Inflammatory macrophage treated with lipopolysaccharide for 1 hour (primary cell): ENCODE measurements around the gene PIKFYVE.
"Not testable (repeated sequence)": the region's sequence is repeated elsewhere in the genome, so short reads cannot be mapped to it uniquely, and the experiment has no call there.

Experiments
- DNase-seq, 2 donors: peaks; one replicate each; pipeline ENCODE4 v3.0.0-alpha.2; 2020 to 2022

PIKFYVE gene

DNA sequence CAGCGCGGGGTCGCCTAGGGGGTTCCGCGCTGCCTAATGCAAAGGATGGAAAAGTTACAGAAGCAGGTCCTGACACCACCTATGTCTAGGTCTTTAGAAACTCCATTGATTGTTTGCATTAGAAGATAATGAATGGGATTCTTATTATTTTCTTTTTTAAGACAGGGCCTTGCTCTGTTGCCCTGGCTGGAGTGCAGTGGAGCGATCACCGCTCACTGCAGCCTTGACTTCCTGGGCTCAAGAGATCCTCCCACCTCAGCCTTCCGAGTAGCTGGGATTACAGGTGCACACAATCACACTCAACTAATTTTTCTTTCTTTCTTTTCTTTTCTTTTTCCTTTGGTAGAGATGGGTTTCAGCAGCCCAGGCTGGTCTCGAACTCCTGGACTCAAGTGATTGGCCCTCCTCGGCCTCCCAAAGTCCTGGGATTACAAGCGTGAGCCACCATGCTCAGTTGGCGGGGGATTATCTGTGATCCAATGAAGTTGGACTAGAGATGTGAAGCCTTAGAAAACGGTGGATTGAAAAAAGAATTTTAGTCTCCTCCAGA, 10.4 kb upstream of the PIKFYVE start:
- no peak for DNase-seq

DNA sequence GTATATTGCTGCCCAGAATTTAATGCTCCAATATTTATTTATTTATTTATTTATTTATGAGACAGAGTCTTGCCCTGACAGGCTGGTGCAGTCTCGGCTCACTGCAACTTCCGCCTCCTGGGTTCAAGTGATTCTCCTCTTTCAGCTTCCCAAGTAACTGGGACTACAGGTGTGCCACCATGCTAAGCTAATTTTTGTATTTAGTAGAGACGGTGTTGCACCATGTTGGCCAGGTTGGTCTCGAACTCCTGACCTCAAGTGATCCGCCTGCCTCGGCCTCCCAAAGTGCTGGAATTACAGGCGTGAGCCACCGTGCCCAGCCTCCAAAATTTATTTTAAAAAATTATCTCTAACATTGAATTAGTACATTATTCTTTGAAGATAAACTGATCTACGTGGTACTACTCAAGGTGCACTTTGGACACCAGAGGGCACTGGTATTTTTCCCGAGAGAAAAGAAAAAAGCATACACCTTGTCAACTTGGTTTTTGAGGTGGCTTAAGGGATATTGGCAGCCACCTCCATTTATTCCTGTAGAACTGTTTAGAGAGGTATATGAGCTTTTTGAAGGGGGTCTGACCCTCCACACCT, 9.8 kb upstream of the PIKFYVE start:
- DNase-seq, result no peak

DNA sequence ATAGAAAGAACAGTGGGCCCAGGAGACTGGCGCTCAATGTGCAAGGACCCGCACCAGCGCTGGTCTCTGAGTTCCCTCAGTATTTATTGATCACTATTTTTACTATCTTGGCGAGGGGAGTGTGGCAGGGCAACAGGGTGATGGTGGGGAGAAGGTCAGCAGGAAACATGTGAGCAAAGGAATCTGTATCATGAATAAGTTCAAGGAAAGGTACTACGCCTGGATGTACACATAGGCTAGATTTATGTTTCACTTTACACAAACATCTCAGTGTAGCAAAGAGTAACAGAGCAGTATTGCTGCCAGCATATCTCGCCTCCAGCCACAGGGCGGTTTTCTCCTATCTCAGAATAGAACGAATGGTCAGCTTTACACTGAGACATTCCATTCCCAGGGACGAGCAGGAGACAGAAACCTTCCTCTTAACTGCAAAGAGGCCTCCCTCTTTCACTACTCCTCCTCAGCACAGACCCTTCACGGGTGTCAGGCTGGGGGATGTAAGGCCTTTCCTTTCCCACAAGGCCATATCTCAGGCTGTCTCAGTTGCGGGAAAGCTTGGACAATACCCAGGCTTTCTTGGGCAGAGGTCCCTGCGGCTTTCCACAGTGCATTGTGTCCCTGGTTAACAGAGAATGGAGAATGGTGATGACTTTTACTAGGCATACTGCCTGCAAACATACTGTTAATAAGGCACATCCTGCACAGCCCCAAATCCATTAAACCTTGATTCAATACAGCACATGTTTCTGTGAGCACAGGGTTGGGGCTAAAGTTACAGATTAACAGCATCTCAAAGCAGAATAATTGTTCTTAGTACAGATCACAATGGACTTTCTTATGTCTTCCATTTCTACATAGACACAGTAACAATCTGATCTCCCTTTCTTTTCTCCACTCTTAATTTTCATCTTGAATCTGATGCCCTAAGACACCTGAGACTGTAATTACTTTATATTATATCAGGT, 8.9 kb upstream of the PIKFYVE start:
- DNase-seq, result not testable (repeated sequence)

DNA sequence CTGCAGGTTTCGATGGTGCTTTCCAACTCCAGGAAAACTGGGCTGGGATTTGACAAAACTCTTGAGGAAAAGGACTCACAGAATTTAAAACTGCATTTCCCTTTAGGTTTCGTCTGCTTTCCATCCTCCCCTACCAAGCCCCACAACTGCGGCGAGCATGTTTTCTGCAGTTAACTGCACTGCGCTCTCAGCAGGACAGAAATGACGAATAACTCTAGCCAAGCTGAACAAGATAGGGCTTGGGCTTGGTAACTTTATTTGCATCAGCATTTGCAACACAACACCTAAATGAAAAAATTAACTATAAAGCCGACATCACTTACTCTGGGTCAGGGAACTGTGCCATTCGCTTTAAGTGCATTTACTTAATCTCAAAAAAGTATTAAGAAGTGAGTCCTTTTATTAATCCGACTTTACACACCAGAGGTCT, 669 bp upstream of the PIKFYVE start:
- peak in 1 of 2 donors; percentile 23 for DNase-seq

DNA sequence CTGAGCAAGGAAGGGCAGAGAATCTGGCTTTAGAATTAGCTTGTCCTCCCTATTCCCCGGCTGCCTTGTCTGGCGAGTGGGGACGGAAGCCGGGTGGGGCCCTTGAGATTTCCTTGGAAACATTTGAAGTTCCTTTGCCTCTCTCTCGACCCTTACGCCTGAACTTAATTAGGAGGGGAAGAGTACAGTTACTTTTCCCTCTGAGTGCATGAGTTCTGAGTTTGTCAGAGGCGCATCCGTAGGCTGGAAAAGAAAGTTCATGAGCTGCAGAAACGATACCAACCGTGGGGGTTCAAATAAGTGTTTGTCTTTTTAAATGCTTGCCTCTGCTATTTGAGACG, 468 bp downstream of the PIKFYVE start:
- no peak for DNase-seq

DNA sequence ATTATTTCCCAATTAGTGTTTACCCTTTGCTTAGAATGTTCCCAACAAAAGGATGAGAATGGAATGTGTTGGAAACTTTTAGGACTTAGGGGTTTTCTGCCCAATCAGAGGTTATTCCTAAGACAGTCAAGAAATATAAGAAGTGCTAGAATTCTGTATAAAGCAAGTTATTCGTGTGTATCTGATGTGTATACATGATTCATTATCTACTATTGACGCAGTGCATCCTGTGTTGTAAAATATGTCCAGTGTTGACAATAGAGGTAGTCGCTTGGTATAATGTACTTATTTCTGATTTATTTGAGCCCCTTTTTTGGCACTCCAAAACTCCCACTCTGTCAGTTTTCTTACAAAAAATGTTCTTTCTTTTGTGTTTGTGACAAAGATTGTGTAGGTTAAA, 881 bp downstream of the PIKFYVE start:
- DNase-seq, result no peak

DNA sequence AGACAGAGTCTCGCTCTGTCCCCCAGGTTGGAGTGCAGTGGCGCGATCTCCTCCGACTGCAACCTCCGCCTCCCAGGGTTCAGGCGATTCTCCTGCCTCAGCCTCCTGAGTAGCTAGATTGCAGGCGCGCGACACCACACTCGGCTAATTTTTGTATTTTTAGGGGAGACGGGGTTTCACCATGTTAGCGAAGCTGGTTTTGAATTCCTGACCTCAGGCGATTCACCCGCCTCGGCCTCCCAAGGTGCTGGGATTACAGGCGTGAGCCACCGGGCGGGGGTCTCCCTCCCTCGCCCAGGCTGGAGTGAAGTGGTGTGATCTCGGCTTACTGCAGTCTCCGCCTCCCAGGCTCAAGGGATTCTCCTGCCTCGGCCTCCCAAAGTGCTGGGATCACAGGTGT, 1.5 kb downstream of the PIKFYVE start:
- DNase-seq, result not testable (repeated sequence)

DNA sequence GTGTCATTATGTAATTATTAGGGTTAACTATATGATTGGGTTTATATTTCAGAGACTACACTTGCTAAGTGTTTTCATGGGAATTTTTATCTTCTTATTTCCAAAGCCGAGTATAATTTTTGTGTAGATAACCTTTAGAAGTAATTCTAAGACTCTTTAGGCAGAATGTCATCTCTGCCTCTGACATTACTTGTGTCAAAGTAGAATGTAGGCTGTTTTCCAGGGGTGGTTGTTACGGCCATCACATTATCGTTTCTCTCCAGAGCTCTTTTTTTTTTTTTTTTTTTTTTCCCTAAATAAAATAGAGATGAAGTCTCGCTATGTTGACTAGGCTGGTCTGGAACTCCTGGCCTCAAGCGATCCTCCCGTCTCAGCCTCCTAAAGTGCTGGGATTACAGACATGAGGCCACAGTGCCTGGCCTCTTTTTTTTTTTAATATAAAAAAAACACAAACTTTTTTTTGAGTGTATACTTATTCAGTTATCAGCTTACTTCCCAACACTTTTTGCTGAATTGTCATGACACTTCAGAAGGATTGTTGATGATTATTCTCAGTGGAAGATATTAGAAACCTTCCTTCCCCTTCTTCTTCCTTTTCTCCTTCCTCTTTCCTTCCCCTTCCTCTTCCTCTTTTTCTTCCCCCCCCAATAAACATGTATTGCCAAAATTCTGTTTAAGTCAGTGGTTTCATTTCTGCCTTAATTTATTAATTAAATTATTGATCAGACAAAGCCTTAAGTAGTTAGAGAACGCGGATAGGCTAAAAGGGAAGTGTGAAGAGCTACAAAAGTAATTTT, 2.3 kb downstream of the PIKFYVE start:
- peak in 1 of 2 donors; percentile 19 for DNase-seq

DNA sequence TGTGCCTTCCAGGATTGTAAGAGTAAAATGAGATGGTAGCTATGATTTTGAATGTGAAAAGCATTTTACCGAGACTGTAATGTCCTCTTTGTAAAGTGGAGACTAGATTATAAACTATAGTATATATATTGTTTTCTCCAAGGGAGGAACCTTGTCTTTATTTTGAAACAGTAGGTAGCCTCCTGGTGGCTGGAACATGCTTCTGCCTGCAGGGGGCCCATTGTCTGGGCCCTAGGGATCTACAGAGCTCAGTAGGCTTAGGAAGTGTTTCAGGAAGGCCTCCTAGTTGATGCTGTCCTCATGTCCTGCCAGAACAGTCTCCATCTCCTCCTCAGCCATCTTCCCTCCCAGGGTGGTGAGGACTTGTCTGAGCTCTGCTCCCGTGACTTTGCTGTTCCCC, 3.0 kb downstream of the PIKFYVE start:
- no peak for DNase-seq

DNA sequence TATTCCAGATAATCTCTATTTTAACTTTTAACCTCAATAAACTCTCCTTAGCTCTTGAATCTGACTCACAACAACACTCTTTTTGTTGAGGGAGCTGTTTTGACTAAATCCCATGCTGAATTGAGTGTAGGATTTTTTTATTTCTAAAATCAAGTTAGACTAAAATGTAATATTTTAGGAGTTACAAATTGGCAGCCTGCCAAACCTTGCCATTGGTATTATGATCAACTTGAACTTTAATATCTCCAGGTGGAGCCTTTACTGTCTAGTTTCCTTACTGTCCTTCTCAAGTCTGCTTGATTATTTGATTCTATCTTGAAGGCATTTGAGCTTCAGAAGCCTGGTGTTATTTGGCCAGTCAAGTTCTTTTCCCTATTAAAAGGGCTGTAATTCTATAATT, 8.7 kb downstream of the PIKFYVE start:
- no peak for DNase-seq

DNA sequence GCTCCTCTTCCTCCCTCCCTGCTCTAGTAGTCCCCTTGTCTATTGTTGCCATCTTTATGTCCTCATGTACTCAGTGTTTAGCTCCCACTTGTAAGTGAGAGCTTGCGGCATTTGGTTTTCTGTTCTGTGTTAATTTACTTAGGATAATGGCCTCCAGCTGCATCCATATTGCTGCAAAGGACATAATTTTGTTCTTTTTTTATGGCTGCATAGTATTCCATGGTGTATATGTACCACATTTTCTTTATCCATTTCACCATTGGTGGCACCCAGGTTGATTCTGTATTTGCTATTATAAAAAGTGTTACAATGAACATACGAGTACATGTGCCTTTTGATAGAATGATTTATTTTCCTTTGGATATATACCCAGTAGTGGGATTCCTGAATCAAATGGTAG, 12.5 kb downstream of the PIKFYVE start:
- DNase-seq, result no peak

DNA sequence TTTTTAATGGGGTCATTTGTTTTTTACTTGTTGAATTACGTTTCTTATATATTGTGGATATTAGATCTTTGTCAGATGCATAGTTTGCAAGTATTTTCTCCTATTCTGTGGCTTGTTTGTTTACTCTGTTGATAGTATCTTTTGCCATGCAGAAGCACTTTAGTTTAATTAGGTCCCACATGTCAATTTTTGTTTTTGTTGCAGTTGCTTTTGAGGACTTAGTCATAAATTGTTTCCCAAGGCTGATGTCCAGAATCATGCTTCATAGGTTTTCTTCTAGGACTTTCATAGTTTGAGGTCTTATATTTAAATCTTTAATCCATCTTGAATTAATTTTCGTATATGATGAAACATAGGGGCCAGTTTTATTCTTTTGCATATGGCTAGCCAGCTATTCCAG, 13.2 kb downstream of the PIKFYVE start:
- DNase-seq, result no peak

DNA sequence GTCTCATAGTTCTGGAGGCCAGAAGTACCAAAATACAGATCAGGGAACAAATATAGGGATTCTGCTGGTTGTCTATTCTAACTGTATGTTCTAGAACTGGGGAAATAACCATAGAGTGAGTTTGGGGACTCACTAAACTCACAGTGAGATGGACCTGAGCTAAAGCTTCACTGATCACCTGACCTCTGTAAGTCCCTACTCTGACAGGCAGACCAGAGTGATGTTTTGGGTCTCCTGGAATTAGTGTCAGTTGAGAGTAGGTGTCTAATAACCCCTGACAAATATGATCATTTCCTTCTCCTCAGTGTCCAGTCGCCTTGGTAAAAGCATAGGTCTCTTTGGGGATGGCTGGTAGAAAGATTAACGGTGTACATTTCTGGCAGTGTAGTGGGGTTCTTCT, 14.2 kb downstream of the PIKFYVE start:
- DNase-seq, result no peak

DNA sequence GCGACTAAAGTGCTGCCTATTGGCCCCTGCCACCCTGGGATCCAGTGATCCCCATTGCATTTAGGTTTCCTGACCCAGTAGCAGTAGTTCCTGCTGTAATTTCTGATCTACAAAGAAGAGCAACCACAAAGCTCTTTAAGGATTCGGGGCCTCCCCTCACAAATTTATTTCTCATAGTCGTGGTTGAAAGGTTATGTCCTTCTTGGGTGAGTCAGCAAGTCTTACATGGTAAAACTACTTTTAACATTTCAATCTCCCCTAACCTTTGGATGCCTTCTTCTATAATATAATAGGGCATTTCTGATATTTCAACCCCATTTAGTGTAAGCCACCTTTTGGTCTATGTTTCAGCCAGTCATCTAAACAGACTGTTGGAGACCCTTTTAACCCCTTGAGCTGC, 14.9 kb downstream of the PIKFYVE start:
- no peak for DNase-seq

DNA sequence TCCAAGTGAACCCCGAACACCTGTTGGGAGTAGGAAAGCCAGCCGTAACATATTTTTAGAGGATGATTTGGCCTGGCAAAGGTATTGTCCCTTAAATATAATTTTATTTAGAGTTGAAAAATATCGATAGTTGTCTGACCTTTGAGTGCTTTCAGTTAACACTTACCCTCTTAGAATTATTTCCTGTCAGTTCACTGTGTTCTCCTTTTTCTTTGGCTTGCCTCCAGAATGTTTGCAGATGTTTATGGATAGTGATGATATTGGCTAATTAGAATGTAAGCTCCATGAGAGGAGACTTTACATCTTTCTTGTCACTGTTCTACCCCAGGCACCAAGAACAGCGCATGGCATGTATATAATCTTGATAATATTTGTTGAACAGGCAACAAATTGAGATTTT, 19.8 kb downstream of the PIKFYVE start:
- DNase-seq, result peak in 1 of 2 donors; percentile 18

DNA sequence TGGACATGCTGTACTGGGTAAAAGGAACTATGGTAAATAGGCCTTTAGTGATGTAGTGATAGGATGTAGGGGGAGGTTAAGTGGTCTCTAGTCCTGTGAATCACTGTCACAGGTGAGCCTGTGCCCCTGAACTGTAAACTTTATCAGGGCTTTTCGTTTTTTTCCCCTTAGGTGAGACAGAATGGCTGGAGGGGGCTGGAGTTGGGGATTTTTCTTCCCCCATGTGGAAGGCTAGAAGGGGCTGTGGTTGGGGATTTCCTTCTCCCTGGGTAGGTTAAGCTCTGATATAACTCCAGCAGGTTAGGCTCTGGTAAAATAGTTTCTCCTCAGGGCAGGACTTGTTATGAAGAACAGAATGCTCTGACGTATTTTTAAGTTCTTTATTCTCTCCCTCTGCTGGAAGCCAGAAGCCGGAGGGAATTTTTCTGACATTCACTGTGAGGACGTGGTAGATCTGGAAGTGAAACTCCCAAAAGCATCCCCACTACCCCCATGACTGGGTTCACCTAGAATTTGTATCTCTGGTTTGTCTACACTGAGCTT, 28.5 kb downstream of the PIKFYVE start:
- peak; percentile 21 to 22 for DNase-seq

DNA sequence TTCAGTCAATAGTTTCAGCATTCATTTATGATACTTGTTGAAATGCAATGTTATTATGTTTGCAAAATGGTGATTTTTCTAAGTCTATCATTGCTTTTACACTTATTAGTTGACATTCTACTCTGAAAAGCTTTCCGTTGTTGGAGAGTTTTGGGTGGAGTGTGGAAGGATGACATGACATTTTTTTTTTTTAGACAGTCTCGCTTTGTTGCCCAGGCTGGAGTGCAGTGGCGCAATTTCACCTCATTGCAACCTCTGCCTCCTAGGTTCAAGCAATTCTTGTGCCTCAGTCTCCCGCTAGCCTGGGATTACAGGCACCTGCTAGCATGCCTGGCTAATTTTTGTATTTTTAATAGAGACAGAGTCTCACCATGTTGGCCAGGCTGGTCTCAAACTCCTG, 29.8 kb downstream of the PIKFYVE start:
- no peak for DNase-seq

DNA sequence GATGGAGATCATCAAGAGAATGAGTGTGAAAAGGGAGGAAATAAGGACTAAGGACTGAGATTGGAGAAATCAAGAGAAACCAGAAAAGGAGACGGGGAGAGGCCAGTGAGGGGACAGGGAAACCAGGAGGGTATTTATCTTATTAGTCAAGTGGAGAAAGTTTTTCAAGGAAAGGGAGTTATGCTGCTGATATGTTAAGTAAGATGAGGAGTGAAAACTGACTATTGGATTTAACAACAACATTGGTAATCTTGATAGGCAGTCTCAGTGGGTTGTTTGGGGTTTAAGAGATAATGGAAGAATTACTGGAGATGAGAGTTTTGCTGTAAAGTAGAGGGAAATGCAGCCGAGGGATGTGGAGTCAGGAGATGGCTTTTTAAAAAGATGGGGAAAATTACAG, 30.6 kb downstream of the PIKFYVE start:
- no peak for DNase-seq

DNA sequence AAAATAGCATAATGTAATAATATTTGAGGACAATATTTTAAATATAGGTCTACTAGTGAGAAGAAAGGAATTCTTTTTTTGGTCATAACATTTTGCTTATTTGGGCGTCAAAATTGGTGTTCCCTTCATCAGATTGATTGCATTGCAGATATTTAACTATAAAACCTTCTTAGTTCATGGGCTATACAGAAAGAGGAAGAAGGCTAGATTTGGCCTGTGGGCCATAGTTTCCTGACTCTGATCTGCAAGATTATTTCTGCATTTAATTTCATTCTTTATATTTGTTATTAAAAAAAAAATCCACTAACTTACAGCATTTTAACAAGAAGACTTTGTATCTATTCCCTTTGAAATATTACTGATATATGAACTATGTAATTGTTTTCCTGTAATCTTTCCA, 31.9 kb downstream of the PIKFYVE start:
- DNase-seq, result peak; percentile 7 to 16

DNA sequence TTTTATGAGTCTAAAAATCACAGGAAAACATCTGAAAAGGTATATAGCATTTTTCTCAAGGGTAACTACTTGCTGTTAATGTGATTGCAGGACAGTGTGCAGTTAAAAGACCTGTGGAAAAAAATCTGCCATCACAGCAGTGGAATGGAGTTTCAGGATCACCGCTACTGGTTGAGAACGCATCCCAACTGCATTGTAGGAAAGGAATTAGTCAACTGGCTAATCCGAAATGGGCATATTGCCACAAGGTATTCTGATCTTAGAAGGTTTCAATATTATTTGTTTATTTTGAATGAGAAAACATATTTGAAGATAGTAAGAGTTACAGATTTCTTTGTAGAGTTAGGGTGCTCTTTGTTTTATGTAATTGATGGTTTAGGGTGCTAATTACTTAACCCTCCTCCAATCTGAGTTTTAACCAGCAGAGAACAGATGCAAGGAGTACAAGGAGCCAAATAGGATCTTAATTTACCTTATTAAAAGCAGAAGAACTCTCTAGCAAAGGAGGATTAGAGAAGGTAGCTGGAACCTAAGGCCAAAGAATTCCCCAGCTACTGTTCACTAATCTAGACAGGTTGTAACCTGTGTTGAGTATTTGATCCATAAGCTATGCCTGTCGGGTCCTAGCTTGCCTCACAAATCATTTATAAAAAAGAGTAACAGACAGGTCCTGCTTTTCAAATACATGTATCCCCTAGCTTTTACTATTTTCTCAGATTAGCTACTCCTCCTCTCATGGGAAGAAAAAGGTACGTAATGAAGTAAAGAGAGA, 35.0 kb downstream of the PIKFYVE start:
- DNase-seq, result no peak

DNA sequence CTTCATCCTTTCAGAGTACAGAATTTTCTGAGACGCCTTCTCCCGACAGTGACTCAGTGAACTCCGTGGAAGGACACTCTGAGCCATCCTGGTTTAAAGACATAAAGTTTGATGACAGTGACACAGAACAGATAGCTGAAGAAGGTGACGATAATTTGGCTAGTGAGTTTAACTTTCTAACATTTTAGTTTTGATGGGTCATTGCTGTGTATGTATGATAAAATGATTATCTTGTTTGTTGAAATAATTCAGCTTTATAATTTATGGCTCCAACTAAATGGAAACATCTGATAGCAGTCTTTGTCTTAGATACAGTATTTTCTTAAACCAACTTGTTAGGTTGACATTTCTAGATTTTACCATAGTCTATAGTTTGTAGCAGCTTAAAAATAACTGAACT, 38.1 kb downstream of the PIKFYVE start:
- no peak for DNase-seq

DNA sequence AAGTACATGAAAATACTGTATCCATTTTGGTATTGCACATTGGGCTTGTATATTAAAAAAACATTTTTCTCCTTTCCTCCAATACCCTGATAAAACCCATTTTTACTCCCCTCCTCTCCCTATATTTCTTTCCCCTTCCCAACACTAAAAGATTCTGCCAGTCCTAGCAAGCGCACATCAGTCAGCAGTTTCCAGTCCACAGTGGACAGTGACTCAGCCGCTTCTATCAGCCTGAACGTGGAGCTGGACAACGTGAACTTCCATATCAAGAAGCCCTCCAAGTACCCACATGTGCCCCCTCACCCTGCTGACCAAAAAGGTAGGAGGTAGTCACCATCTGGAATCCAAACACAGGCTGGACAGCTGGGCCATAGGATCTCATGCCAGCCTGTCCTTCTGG, 38.6 kb downstream of the PIKFYVE start:
- no peak for DNase-seq
